ENCODE measurements around the gene CPNE7.

DNA sequence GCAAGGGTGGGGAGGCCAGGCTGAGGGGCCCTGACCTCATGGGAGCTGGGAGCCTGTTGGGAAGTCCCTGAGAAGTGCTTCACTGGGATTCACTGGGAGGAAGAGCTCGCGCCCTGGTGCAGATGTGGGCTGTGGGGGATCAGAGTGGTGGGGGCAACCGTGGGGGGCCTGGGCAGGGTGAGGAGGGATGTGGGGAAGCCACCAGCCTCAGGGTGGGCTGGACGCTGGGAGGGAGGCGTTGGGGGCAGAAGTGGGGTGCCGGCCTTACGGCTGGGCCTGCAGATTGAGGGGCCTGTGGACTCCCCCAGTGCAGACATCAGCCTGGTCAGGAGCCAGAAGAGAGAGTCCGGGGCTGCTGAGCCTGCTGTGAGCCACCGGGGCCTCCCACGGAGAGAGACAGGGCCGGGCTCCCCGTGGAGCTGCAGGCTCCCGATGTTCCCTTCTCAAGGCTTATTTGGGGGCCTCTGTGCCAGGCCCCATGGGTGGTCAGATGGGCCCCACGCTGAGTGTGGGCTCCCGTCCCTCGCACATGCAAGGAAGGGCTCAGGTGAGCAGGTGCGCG lies 45.7 kb downstream of the CPNE7 start:
- no peak for TF ChIP-seq GABPA (tag; conservative IDR thresholded peaks at IDR 0.05; ENCODE audit: low read depth)
- no peak for TF ChIP-seq BHLHE40 (IDR thresholded peaks at IDR 0.05; ENCODE audit: low read length)
- TF ChIP-seq FOXM1 (IDR thresholded peaks at IDR 0.05; ENCODE audit: low read depth) = no peak
- TF ChIP-seq FOXM1 (CRISPR knock-in tag; IDR thresholded peaks at IDR 0.05; ENCODE audit: low read depth) = no peak

Measured in K562 (cell line).